Measurements from ENCODE around the gene ERRFI1.

The ERRFI1 gene

GRCh38 chr1:8065369-8065768 lies 39.3 kb upstream of the ERRFI1 start:
- Histone ChIP-seq H2AFZ (ENCODE audit: low read depth, low read length) (no peak overlapping the region), H3K27ac (ENCODE audit: low read length) (no peak overlapping the region), H3K4me1 (ENCODE audit: low read length) (no peaks in the 10 kb centered on the region), H3K27me3 (ENCODE audit: low read depth, low read length) (no peaks in the 10 kb centered on the region), H3K4me2 (ENCODE audit: low read length) (no peak overlapping the region), H3K4me3 (ENCODE audit: low read length) (no peak overlapping the region), H3K79me2 (ENCODE audit: low read length) (no peaks in the 10 kb centered on the region), H3K9me3 (ENCODE audit: insufficient read depth, low read length) (no peaks in the 10 kb centered on the region), H4K20me1 (ENCODE audit: insufficient read depth, low read length) (no peaks in the 10 kb centered on the region), H3K9ac (ENCODE audit: low read length) (no peak overlapping the region), H3K36me3 (replicated peaks; ENCODE audit: low read depth, low read length) (no peaks in the 10 kb centered on the region)
- no peak for TF ChIP-seq EZH2phosphoT487 (IDR thresholded peaks at IDR 0.05; ENCODE audit: low read depth)
- TF ChIP-seq CTCF (IDR thresholded peaks at IDR 0.05; ENCODE audit: low read depth, low read length) = no peak

- TF ChIP-seq CTCF (IDR thresholded peaks at IDR 0.05; ENCODE audit: low read depth, low read length) (no peak), EZH2phosphoT487 (IDR thresholded peaks at IDR 0.05; ENCODE audit: low read depth) (no peak)
- Histone ChIP-seq H3K27me3 (ENCODE audit: low read depth, low read length) (no peaks in the 10 kb centered on the region), H2AFZ (ENCODE audit: low read depth, low read length) (no peak overlapping the region), H3K79me2 (ENCODE audit: low read length) (no peaks in the 10 kb centered on the region), H3K9me3 (ENCODE audit: insufficient read depth, low read length) (no peaks in the 10 kb centered on the region), H3K4me2 (ENCODE audit: low read length) (no peak overlapping the region), H3K9ac (ENCODE audit: low read length) (no peak overlapping the region), H3K36me3 (replicated peaks; ENCODE audit: low read depth, low read length) (no peaks in the 10 kb centered on the region), H3K4me3 (ENCODE audit: low read length) (no peak overlapping the region), H3K4me1 (ENCODE audit: low read length) (no peaks in the 10 kb centered on the region), H3K27ac (ENCODE audit: low read length) (no peak overlapping the region), H4K20me1 (ENCODE audit: insufficient read depth, low read length) (no peaks in the 10 kb centered on the region)
These were observed 37.4 kb upstream of the ERRFI1 start for GRCh38 chr1:8063298-8064036.

- H4K20me1 ChIP-seq (ENCODE audit: insufficient read depth, low read length) = no peaks in the 10 kb centered on the region
- no peak for TF ChIP-seq EZH2phosphoT487 (IDR thresholded peaks at IDR 0.05; ENCODE audit: low read depth)
- TF ChIP-seq CTCF (IDR thresholded peaks at IDR 0.05; ENCODE audit: low read depth, low read length) = no peak
- H3K4me3 ChIP-seq (ENCODE audit: low read length) = no peak overlapping the region
- no peaks in the 10 kb centered on the region for H3K27me3 ChIP-seq (ENCODE audit: low read depth, low read length)
- no peaks in the 10 kb centered on the region for H3K4me1 ChIP-seq (ENCODE audit: low read length)
- no peak overlapping the region for H3K9ac ChIP-seq (ENCODE audit: low read length)
- no peaks in the 10 kb centered on the region for H3K79me2 ChIP-seq (ENCODE audit: low read length)
- no peak overlapping the region for H3K4me2 ChIP-seq (ENCODE audit: low read length)
- H2AFZ ChIP-seq (ENCODE audit: low read depth, low read length) = no peak overlapping the region
- no peak overlapping the region for H3K27ac ChIP-seq (ENCODE audit: low read length)
- H3K36me3 ChIP-seq (replicated peaks; ENCODE audit: low read depth, low read length) = no peaks in the 10 kb centered on the region
- no peaks in the 10 kb centered on the region for H3K9me3 ChIP-seq (ENCODE audit: insufficient read depth, low read length)
These were observed 36.8 kb upstream of the ERRFI1 start for GRCh38 chr1:8062861-8063260.

- Histone ChIP-seq H3K4me3 (ENCODE audit: low read length) (no peak overlapping the region), H2AFZ (ENCODE audit: low read depth, low read length) (no peak overlapping the region), H3K27me3 (ENCODE audit: low read depth, low read length) (no peaks in the 10 kb centered on the region), H3K4me2 (ENCODE audit: low read length) (no peak overlapping the region), H3K9ac (ENCODE audit: low read length) (no peak overlapping the region), H3K9me3 (ENCODE audit: insufficient read depth, low read length) (no peaks in the 10 kb centered on the region), H3K4me1 (ENCODE audit: low read length) (no peaks in the 10 kb centered on the region), H3K36me3 (replicated peaks; ENCODE audit: low read depth, low read length) (no peaks in the 10 kb centered on the region), H3K27ac (ENCODE audit: low read length) (no peak overlapping the region), H3K79me2 (ENCODE audit: low read length) (no peaks in the 10 kb centered on the region), H4K20me1 (ENCODE audit: insufficient read depth, low read length) (no peaks in the 10 kb centered on the region)
- TF ChIP-seq CTCF (IDR thresholded peaks at IDR 0.05; ENCODE audit: low read depth, low read length) (no peak), EZH2phosphoT487 (IDR thresholded peaks at IDR 0.05; ENCODE audit: low read depth) (no peak)
These were observed 35.7 kb upstream of the ERRFI1 start for GRCh38 chr1:8061673-8062386.
